Transverse colon (tissue), 4 donors: ENCODE results near the gene PRDM9. TPM values are rescaled to one million over a fixed set of nuclear protein-coding genes. Genes with fewer than 3 reads are reported as not detected.

Source experiments
- DNase-seq: peaks from one replicate; pipeline ENCODE4 v3.0.0-alpha.2; 2019
- H3K27ac ChIP-seq, 4 donors: fragments of 200-600 bp; sonication (generic); 2 replicates each; pipeline ENCODE4 v1.5.1; 2016 to 2018; ENCODE audit warnings: inconsistent platforms in 4 of 4
- H3K27me3 ChIP-seq: fragments of 200-600 bp; sonication (generic); 2 replicates; pipeline ENCODE4 v1.5.1; 2017; ENCODE audit warnings: inconsistent platforms
- H3K36me3 ChIP-seq, 4 donors: fragments of 200-600 bp; sonication (generic); 2 replicates each; pipeline ENCODE4 v1.5.1; 2017 to 2019; ENCODE audit warnings: inconsistent platforms in 4 of 4
- H3K4me1 ChIP-seq, 4 donors: fragments of 200-600 bp; sonication (generic); 2 replicates each; pipeline ENCODE4 v1.5.1; 2017 to 2020; ENCODE audit warnings: inconsistent platforms in 4 of 4
- H3K4me3 ChIP-seq, 4 donors: fragments of 200-600 bp; sonication (generic); 1 replicate in 1 of 4; 2 replicates in 3 of 4; pipeline versions ENCODE4 v1.5.1 to v1.6.1; 2017 to 2019; ENCODE audit warnings: inconsistent platforms in 4 of 4
- H3K9me3 ChIP-seq, 2 donors: fragments of 200-600 bp; sonication (generic); 2 replicates each; pipeline ENCODE4 v1.5.1; 2017 to 2019; ENCODE audit warnings: inconsistent platforms in 2 of 2
- EP300 ChIP-seq: sonication (generic); formaldehyde crosslinking; IDR thresholded peaks from one replicate; pipeline ENCODE4 v1.6.1; 2017; ENCODE audit warnings: antibody characterized with exemption, low read depth
- POLR2A ChIP-seq: fragments of 450-650 bp; IDR thresholded peaks from one replicate; pipeline ENCODE4 v1.6.1; 2016; ENCODE audit warnings: antibody characterized with exemption, mild to moderate bottlenecking, moderate library complexity
- POLR2AphosphoS5 ChIP-seq, 3 donors: sonication (generic); formaldehyde crosslinking; IDR thresholded peaks; one replicate each; pipeline ENCODE4 v1.6.1; 2016; ENCODE audit warnings: antibody characterized with exemption in 3 of 3
- WGBS, 2 donors: methylation state at CpG; one replicate each; pipeline ENCODE4 v1.1.5; 2018; ENCODE audit warnings: low coverage in 1 of 2; 5-methylcytosine and 5-hydroxymethylcytosine counted together
- in situ Hi-C, 4 donors: fragments of 200-750 bp; cut with MboI; loops; one replicate each; pipeline versions ENCODE4 v1.15.0 to v1.15.1; 2017; ENCODE audit warnings: low sequenced_read_pairs in 3 of 4, low pct_ligation_motif_present in 1 of 4, low pct_unique_long_range_greater_than_20kb in 1 of 4
- intact Hi-C: fragments of 100-400 bp; cut with DNase I; formaldehyde crosslinking; loops from one replicate; pipeline ENCODE4 v1.15.1; 2023; ENCODE audit warnings: low total_unique reads
- total RNA-seq, 4 donors: library from RNA; depleted of rRNA; stranded (reverse); fragments of >200 nt; gene quantifications; one replicate each; pipeline ENCODE4 v1.1.0, GENCODE V29; 2016
- TF ChIP-seq, protein P1 (sequence below), 5 experiments: fragments of 200-600 bp in 3 of 5; fragments of 450-650 bp in 2 of 5; sonication (generic) in 3 of 5; IDR thresholded peaks; 1 replicate in 2 of 5; 2 replicates in 3 of 5; pipeline ENCODE4 v1.5.1; 2016 to 2017; ENCODE audit warnings: antibody characterized with exemption in 5 of 5, inconsistent platforms in 3 of 5, mild to moderate bottlenecking in 2 of 5, moderate library complexity in 1 of 5

PRDM9 gene
- total RNA-seq: not detected

DNA sequence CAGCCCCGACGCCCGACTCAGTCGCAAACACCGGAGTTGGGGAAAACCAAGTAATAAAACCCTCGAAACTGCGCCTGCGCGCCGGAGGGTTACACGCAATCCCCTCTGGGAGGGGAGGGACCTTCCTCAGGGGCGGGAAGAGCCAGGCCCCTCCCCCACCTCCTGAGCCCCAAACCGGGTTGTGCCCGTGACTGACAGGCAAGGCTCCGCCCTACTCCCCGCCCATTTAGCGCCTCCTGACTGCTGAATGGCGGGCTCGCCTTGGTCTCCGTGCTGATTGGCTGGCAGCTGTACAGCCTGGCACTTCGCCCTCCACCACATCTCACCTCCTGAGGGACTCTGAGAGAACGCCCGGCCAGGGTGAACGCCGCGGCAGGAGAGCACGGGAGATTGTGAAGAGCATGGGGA lies at the start of gene PRDM9:
PRDM9 (plus strand) TSS at position 332 of the 408 bp plus-strand sequence. CDS start 1,425 bp downstream, outside the sequence.
- intact Hi-C loops: no loop called here
- WGBS, 2 donors: 92% methylated on average over 25 of the region's 27 CpGs; no CpG with 5 or more reads in 1 of the 2 donors
- TF ChIP-seq EP300 (no peak), POLR2A (no peak), POLR2AphosphoS5 (IDR thresholded peaks at IDR 0.05) (no peak)
- TF ChIP-seq, protein P1, sequence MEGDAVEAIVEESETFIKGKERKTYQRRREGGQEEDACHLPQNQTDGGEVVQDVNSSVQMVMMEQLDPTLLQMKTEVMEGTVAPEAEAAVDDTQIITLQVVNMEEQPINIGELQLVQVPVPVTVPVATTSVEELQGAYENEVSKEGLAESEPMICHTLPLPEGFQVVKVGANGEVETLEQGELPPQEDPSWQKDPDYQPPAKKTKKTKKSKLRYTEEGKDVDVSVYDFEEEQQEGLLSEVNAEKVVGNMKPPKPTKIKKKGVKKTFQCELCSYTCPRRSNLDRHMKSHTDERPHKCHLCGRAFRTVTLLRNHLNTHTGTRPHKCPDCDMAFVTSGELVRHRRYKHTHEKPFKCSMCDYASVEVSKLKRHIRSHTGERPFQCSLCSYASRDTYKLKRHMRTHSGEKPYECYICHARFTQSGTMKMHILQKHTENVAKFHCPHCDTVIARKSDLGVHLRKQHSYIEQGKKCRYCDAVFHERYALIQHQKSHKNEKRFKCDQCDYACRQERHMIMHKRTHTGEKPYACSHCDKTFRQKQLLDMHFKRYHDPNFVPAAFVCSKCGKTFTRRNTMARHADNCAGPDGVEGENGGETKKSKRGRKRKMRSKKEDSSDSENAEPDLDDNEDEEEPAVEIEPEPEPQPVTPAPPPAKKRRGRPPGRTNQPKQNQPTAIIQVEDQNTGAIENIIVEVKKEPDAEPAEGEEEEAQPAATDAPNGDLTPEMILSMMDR (IDR thresholded peaks at IDR 0.05): no peak
- no peaks in the 10 kb centered on the region for H3K4me1 ChIP-seq
- H3K4me3 ChIP-seq: no peak within 1 kb of the TSS
- DNase-seq: peak; percentile 10
- in situ Hi-C loops: no loop called here
- H3K27me3 ChIP-seq: no peaks in the 10 kb centered on the region
- H3K9me3 ChIP-seq: no peaks in the 10 kb centered on the region
- no peaks in the 10 kb centered on the region for H3K36me3 ChIP-seq
- no peak within 1 kb of the TSS for H3K27ac ChIP-seq

DNA sequence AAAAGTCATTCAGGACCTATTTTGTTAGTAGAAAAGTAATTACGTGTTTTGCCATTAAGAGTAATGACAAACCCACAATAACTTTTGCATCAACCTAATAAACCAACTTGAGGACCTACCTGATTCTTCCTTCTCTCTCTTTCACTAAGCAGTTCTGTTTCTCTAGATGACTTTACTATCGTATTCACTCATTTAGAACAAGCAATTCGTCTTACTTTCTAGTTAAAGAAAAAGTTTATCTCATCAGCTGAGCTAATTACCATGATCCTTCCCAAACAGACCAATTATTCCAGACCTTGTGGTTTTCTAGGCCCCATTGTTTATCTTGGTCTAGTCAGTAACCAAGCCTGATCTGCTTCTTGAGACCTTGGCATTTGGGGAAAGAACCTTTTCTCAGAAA lies 49.6 kb upstream of the PRDM9 start:
- in situ Hi-C loops: no loop called here
- H3K27ac ChIP-seq: no peak overlapping the region
- no peak for DNase-seq
- no peaks in the 10 kb centered on the region for H3K9me3 ChIP-seq
- H3K27me3 ChIP-seq: no peaks in the 10 kb centered on the region
- H3K36me3 ChIP-seq: no peaks in the 10 kb centered on the region
- 70 to 71% methylated on average over 3 of the region's 3 CpGs for WGBS, 2 donors
- no peaks in the 10 kb centered on the region for H3K4me1 ChIP-seq
- intact Hi-C loops: no loop called here
- TF ChIP-seq POLR2AphosphoS5 (IDR thresholded peaks at IDR 0.05): no peak
- TF ChIP-seq POLR2A: no peak
- no peak for TF ChIP-seq EP300
- TF ChIP-seq, protein P1 (IDR thresholded peaks at IDR 0.05): no peak
- H3K4me3 ChIP-seq: no peak overlapping the region

DNA sequence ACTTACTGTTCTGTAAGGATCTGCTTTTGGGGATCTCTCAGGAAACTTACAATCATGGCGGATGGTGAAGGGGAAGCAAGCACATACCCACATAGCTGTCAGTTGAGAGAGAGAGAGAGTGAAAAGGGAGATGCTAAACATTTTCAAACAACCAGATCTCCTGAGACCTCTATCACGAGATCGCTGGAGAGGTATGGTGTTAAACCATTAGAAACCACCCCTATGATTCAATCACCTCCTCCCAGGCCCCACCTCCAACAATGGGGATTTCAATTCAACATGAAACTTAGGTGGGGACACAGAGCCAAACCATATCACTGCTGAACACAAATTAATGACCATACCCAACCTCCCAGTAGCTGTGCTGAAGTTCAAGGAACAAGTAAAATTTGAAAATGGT lies 48.2 kb upstream of the PRDM9 start:
- WGBS, 2 donors: 87 to 88% methylated on average over 3 of the region's 3 CpGs
- in situ Hi-C loops: no loop called here

DNA sequence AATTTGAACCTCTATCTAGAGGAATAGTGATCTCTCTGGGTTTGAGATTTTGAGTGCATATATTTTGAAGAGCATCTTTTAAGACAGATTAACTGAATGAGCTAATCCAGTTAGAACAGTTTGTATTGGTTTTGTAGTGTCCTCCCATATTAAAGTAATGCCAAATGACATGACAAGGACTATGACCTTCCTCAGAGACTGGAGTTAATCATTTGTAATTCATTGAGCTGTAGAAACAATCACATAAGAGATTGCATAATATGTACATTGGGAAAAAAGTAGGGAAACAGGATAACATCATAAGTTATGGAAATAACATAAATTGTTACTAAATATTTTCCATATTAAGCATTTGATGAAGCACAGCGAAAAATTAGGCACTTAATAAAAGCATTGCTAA lies 45.8 kb upstream of the PRDM9 start:
- in situ Hi-C loops: no loop called here
- WGBS, 2 donors: 87 to 88% methylated on average over 1 of the region's 1 CpG
- no peak overlapping the region for H3K4me3 ChIP-seq
- no peak for TF ChIP-seq POLR2A
- intact Hi-C loops: no loop called here
- peaks cover 0 to 3% of the 10 kb centered on the region in 2 donors for H3K9me3 ChIP-seq
- no peak overlapping the region for H3K27ac ChIP-seq
- no peaks in the 10 kb centered on the region for H3K27me3 ChIP-seq
- no peaks in the 10 kb centered on the region for H3K36me3 ChIP-seq
- H3K4me1 ChIP-seq: no peaks in the 10 kb centered on the region
- no peak for DNase-seq

More for the DNA sequence above, 48.2 kb upstream of the PRDM9 start:
- Histone ChIP-seq H3K9me3 (no peaks in the 10 kb centered on the region), H3K4me3 (no peak overlapping the region), H3K4me1 (no peaks in the 10 kb centered on the region), H3K27me3 (no peaks in the 10 kb centered on the region), H3K36me3 (no peaks in the 10 kb centered on the region), H3K27ac (no peak overlapping the region)
- no peak for DNase-seq
- TF ChIP-seq EP300 (no peak), POLR2A (no peak), POLR2AphosphoS5 (IDR thresholded peaks at IDR 0.05) (no peak)
- TF ChIP-seq, protein P1 (IDR thresholded peaks at IDR 0.05): no peak
- intact Hi-C loops: no loop called here

DNA sequence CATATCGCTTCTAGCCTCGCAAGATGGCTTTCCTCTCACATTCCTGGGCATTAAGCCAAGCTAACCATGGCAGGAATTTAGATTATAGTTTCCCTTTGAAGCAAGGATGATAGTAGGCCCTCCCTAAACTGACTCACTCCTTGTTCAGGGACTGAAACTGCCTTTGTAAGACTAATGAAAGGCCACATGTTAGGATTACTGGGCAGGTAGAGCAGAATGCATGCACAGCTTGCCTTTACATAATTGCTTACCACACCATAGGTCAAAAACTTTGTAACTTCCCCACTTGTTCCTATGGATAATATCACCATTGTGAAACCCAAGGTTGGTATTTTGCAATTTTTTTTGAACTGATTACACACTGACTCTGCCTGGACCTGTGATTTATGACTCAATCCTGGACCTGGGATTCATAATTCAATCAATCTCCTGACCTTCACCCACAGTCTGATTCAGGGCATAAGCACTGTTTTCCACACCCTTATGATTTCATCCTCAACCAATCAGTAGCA lies 41.0 kb upstream of the PRDM9 start:
- Histone ChIP-seq H3K36me3 (no peaks in the 10 kb centered on the region), H3K4me3 (no peak overlapping the region), H3K27ac (no peak overlapping the region), H3K27me3 (no peaks in the 10 kb centered on the region), H3K4me1 (no peaks in the 10 kb centered on the region), H3K9me3 (peaks cover 0 to 6% of the 10 kb centered on the region in 2 donors)
- DNase-seq: no peak
- TF ChIP-seq EP300: no peak
- no peak for TF ChIP-seq POLR2AphosphoS5 (IDR thresholded peaks at IDR 0.05)
- no peak for TF ChIP-seq POLR2A
- TF ChIP-seq, protein P1 (IDR thresholded peaks at IDR 0.05): no peak
- intact Hi-C loops (no loop called here), in situ Hi-C loops (no loop called here)
- 40% methylated on average over 2 of the region's 2 CpGs for WGBS, 2 donors
